GM12892 (cell line): Measurements from ENCODE around the gene COCH.
"Not testable (repeated sequence)": the region's sequence is repeated elsewhere in the genome, so short reads cannot be mapped to it uniquely, and the experiment has no call there.

ENCODE experiments used
- DNase-seq: peaks from one replicate; pipeline ENCODE4 v3.0.0; 2011; ENCODE audit not compliant: insufficient read length
- FAIRE-seq: peaks from 2 replicates; lab custom pipeline; 2011; peaks lifted over from hg19 to GRCh38; lab: Jason Lieb, UNC
- POLR2A ChIP-seq: IDR thresholded peaks from 2 replicates; pipeline ENCODE4 v1.6.1; 2011; ENCODE audit warnings: low read depth, low read length, control low read depth
- POLR2AphosphoS5 ChIP-seq: IDR thresholded peaks from 2 replicates; pipeline ENCODE4 v1.6.1; 2011; ENCODE audit warnings: low read depth, low read length, control low read depth
- TAF1 ChIP-seq: IDR thresholded peaks from 2 replicates; pipeline ENCODE4 v1.6.1; 2011; ENCODE audit warnings: low read depth, mild to moderate bottlenecking, control low read depth, low read length, borderline replicate concordance

The COCH gene

GRCh38 chr14:30906752-30907658 is 32.6 kb downstream of the COCH start:
- FAIRE-seq (no peak), DNase-seq (no peak)
- TF ChIP-seq POLR2AphosphoS5 (no peak), POLR2A (no peak)

GRCh38 chr14:30907659-30908057 is 33.3 kb downstream of the COCH start:
- no peak for DNase-seq
- no peak for FAIRE-seq
- TF ChIP-seq POLR2AphosphoS5 = no peak
- TF ChIP-seq TAF1 = no peak
- TF ChIP-seq POLR2A = no peak

GRCh38 chr14:30908826-30909225 is 34.5 kb downstream of the COCH start:
- no peak for DNase-seq
- FAIRE-seq = no peak
- TF ChIP-seq POLR2AphosphoS5 (no peak), TAF1 (no peak), POLR2A (no peak)

GRCh38 chr14:30914812-30915211 is 40.5 kb downstream of the COCH start:
- no peak for FAIRE-seq
- no peak for TF ChIP-seq TAF1
- no peak for TF ChIP-seq POLR2A
- no peak for TF ChIP-seq POLR2AphosphoS5

DNA sequence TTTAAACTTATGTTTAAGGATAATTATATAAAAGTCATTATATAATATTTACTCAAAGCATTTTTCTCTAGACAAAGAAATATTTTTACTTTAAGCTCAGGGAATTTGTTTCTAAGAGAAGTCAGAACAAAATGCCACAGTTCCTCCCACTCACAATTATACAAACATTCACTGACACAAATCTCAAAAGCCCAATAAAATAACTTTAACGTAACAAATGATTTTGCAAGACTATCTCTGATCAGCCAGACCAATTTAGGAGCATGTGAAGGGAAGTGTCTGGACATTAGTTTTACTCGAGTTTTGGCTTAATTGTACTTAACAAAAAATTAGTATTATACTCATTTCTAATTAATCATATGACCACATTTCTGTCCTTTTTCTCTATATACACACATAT is 41.2 kb downstream of the COCH start:
- FAIRE-seq (no peak), DNase-seq (no peak)
- no peak for TF ChIP-seq TAF1

More at GRCh38 chr14:30914812-30915211, 40.5 kb downstream of the COCH start:
- no peak for DNase-seq

DNA sequence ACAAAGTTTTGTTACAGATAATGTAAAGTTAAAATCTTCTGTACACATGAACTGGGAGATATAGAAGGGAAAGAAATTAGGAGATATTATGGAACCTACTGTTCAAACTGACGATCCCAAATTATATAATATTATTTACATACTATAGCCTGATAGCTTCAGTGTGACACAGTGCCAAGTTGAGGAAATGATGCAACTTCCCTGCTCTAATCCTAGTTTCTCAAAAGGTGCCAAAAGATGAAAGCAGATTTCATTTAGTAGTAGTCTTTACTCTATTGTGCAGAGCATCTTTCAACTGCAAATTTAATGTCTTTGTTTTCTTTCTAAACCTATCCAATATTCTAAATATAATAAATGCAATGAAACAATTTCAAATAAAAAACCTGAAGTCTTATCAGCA is 46.9 kb downstream of the COCH start:
- TF ChIP-seq POLR2A = no peak
- no peak for FAIRE-seq

GRCh38 chr14:30921788-30922187 is 47.4 kb downstream of the COCH start:
- TF ChIP-seq TAF1 (no peak), POLR2A (no peak), POLR2AphosphoS5 (no peak)
- DNase-seq (no peak), FAIRE-seq (no peak)

More for the DNA sequence above, 46.9 kb downstream of the COCH start:
- DNase-seq = no peak

DNA sequence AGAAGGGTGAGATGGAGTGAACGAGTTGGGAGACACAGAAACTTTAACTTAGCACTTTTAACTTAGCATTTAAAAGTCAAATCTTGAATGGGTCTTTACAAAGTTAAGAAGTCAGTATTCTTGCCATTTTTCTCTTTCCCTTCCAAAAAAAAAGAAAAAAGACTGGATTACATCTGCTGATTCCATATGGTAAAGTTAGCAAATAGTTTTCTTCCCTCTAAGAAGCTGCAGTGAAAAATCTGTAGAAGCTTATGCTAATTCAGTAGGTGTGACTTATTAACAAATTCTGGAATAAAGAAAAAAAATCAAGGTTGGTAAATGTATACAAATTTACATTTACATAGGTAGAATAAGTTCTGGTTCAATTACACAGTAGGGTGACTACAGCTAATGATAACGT is 50.9 kb downstream of the COCH start:
- TF ChIP-seq POLR2A (no peak), POLR2AphosphoS5 (no peak), TAF1 (no peak)
- DNase-seq (no peak), FAIRE-seq (no peak)

- no peak for DNase-seq
- no peak for FAIRE-seq
Observed at GRCh38 chr14:30928462-30928861, 54.1 kb downstream of the COCH start.

DNA sequence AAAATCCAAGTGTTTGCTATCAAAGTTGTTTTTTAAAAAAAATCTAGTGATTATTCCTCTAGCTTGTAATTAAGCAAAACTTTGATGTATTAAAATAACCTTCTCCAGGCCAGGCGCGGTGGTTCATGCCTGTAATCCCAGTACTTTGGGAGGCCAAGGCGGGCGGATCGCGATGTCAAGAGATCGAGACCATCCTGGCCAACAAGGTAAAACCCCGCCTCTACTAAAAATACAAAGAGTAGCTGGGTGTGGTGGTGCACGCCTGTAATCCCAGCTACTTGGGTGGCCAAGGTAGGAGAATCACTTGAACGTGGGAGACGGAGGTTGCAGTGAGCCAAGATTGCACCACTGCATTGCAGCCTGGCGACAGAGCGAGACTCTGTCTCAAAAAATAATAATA is 59.6 kb downstream of the COCH start:
- FAIRE-seq = not testable (repeated sequence)

More at GRCh38 chr14:30928462-30928861, 54.1 kb downstream of the COCH start:
- TF ChIP-seq POLR2AphosphoS5 (no peak), TAF1 (no peak), POLR2A (no peak)

GRCh38 chr14:30935445-30935844 is 61.1 kb downstream of the COCH start:
- FAIRE-seq (no peak), DNase-seq (no peak)

More for the DNA sequence above, 59.6 kb downstream of the COCH start:
- DNase-seq = not testable (repeated sequence)

DNA sequence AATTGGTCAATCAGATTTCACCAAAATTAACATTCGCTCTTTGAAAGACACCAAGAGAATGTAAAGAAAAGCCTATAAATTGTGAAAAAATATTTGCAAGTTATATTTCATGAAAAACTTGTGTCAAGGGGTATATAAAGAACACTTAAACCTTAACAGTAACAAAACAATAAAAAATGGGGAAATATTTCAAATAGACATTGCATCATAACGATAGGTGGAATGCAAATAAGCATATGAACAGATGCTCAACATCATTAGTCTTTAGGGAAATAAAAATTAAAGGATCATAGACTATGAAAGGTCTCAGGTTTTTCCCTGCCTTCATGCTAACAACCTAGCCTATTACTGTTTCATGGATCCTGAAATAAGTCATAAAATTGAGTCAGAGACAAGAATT is 64.3 kb downstream of the COCH start:
- DNase-seq (no peak), FAIRE-seq (no peak)
- TF ChIP-seq POLR2AphosphoS5 (no peak), TAF1 (no peak), POLR2A (no peak)

More at GRCh38 chr14:30935445-30935844, 61.1 kb downstream of the COCH start:
- no peak for TF ChIP-seq TAF1
- no peak for TF ChIP-seq POLR2AphosphoS5
- no peak for TF ChIP-seq POLR2A
